Measurements from ENCODE around the gene ANXA5. TPM values are rescaled to one million over a fixed set of nuclear protein-coding genes. Genes with fewer than 3 reads are reported as not detected.

Gene ANXA5
- polyA plus RNA-seq, 1 of the 3 experiments (the other 2 are of a cell fraction) = 379 TPM

DNA sequence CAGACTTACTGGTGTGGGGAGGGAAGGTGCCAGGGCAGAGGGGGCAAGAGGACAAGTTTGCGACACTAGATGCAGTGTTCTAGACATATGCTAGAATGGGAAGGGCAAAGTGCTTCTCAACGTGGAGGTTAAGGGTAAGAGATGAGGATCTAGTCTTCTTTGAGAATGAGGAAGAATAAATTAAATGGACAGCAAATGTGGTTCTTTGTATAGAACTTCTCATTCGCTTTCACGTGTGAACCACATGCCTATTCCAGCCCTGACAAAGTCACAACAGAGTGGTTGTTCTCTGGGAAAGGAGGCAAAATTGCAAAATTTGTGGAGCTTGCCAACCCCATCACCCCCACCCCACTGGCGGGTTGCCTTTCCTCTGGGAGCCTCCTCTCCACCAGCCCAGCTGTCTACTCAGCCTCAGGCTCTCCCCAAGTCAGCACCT lies 1.5 kb upstream of the ANXA5 start:
- Histone ChIP-seq H3K4me2 (peak overlapping the region; percentile 94; the same call in 1 of the 2 replicates), H3K79me2 (ENCODE audit: insufficient read depth) (peaks cover 33% of the 10 kb centered on the region), H3F3A (replicated peaks; ENCODE audit: insufficient read depth) (no peaks in the 10 kb centered on the region), H3K27ac (ENCODE audit: low read depth in 2 of 2, low read length in 1 of 2) (no peak overlapping the region), H3K9me2 (no peaks in the 10 kb centered on the region), H3K9ac (no peak overlapping the region), H3K9me3 (no peaks in the 10 kb centered on the region), H4K20me1 (ENCODE audit: insufficient read depth) (peaks cover 19% of the 10 kb centered on the region), H3K36me3 (replicated peaks in 1 of 2; ENCODE audit: control insufficient read depth in 1 of 2, insufficient read depth in 2 of 2, low read length in 1 of 2) (peaks cover 3 to 16% of the 10 kb centered on the region in 2 experiments), H3K27me3 (ENCODE audit: insufficient read depth) (no peaks in the 10 kb centered on the region), H2AFZ (ENCODE audit: low read depth) (no peak overlapping the region), H3K4me3 (ENCODE audit: low read depth in 2 of 2, low read length in 1 of 2) (no peak overlapping the region; a peak in 1 of 4 replicates), H3K4me1 (ENCODE audit: control insufficient read depth in 1 of 2, insufficient read depth in 2 of 2, low read depth in 1 of 2, low read length in 1 of 2) (peaks cover 3 to 18% of the 10 kb centered on the region in 2 experiments; a peak in 3 of 4 replicates)
- no peak for TF ChIP-seq SIN3A (IDR thresholded peaks at IDR 0.05; ENCODE audit: borderline replicate concordance, low read depth, low read length)
- no peak for TF ChIP-seq NFIC (IDR thresholded peaks at IDR 0.05; ENCODE audit: borderline replicate concordance)
- no peak for TF ChIP-seq EZH2phosphoT487 (IDR thresholded peaks at IDR 0.05; ENCODE audit: borderline replicate concordance, low read depth)
- TF ChIP-seq TEAD4 (IDR thresholded peaks at IDR 0.05; ENCODE audit: borderline replicate concordance, insufficient read depth) = no peak
- TF ChIP-seq RCOR1 (IDR thresholded peaks at IDR 0.05; ENCODE audit: low read length) = no peak
- no peak for TF ChIP-seq FOXJ3 (CRISPR knock-in tag; IDR thresholded peaks at IDR 0.05)
- TF ChIP-seq, protein P1, sequence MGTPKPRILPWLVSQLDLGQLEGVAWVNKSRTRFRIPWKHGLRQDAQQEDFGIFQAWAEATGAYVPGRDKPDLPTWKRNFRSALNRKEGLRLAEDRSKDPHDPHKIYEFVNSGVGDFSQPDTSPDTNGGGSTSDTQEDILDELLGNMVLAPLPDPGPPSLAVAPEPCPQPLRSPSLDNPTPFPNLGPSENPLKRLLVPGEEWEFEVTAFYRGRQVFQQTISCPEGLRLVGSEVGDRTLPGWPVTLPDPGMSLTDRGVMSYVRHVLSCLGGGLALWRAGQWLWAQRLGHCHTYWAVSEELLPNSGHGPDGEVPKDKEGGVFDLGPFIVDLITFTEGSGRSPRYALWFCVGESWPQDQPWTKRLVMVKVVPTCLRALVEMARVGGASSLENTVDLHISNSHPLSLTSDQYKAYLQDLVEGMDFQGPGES (IDR thresholded peaks at IDR 0.05; ENCODE audit: low read depth, low read length) = no peak
- no peak for TF ChIP-seq RFX5 (IDR thresholded peaks at IDR 0.05; ENCODE audit: low read length)
- TF ChIP-seq, protein P2, sequence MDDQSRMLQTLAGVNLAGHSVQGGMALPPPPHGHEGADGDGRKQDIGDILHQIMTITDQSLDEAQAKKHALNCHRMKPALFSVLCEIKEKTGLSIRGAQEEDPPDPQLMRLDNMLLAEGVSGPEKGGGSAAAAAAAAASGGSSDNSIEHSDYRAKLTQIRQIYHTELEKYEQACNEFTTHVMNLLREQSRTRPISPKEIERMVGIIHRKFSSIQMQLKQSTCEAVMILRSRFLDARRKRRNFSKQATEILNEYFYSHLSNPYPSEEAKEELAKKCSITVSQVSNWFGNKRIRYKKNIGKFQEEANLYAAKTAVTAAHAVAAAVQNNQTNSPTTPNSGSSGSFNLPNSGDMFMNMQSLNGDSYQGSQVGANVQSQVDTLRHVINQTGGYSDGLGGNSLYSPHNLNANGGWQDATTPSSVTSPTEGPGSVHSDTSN (IDR thresholded peaks at IDR 0.05) = no peak
- TF ChIP-seq MEF2A (IDR thresholded peaks at IDR 0.05; ENCODE audit: borderline replicate concordance, low read depth) = no peak
- TF ChIP-seq TCF12 (IDR thresholded peaks at IDR 0.05) = no peak
- no peak for TF ChIP-seq RAD21 (IDR thresholded peaks at IDR 0.05; ENCODE audit: low read length)
- no peak for TF ChIP-seq MXI1 (IDR thresholded peaks at IDR 0.05; ENCODE audit: low read depth, low read length)
- TF ChIP-seq YY1 (IDR thresholded peaks at IDR 0.05; ENCODE audit: low read depth) = no peak
- ChIA-PET POLR2A (no interaction called here), CTCF (no interaction called here)
- WGBS (ENCODE audit: low lambda C conversion rate) = 93% methylated on average over 5 of the region's 5 CpGs
- no peak for DNase-seq

DNA sequence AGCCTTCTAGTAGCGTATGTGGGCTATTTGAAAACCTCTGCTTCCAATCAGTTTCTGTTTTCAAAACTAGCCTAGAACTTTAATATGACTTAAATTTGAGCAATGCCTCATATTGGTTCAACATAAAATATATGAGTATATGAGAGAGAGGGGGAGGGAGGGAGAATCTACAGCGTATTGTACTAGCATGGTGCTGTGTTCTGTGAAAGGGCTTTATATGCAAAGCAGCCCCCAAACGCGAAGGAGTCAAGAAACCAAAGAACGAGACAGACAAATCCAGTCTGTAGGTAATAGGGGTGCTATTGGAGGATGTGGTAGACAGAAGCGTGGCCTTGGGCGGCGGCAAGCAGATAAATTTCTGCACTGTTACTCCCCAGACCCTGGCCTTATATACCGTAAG lies 784 bp upstream of the ANXA5 start:
- WGBS (ENCODE audit: low lambda C conversion rate) = 86% methylated on average over 9 of the region's 9 CpGs
- Histone ChIP-seq H3K9me3 (no peaks in the 10 kb centered on the region), H3K9ac (peak overlapping the region; percentile 84), H3K36me3 (replicated peaks in 1 of 2; ENCODE audit: control insufficient read depth in 1 of 2, insufficient read depth in 2 of 2, low read length in 1 of 2) (peaks cover 3 to 20% of the 10 kb centered on the region in 2 experiments), H3F3A (replicated peaks; ENCODE audit: insufficient read depth) (peaks cover 4% of the 10 kb centered on the region), H3K79me2 (ENCODE audit: insufficient read depth) (peaks cover 40% of the 10 kb centered on the region), H3K4me1 (ENCODE audit: control insufficient read depth in 1 of 2, insufficient read depth in 2 of 2, low read depth in 1 of 2, low read length in 1 of 2) (peaks cover 3 to 23% of the 10 kb centered on the region in 2 experiments; a peak in 3 of 4 replicates), H3K9me2 (no peaks in the 10 kb centered on the region), H3K4me3 (ENCODE audit: low read depth in 2 of 2, low read length in 1 of 2) (peak overlapping the region; percentile 72 to 82), H3K4me2 (peak overlapping the region; percentile 94), H2AFZ (ENCODE audit: low read depth) (peak overlapping the region; percentile 87), H4K20me1 (ENCODE audit: insufficient read depth) (peaks cover 26% of the 10 kb centered on the region), H3K27me3 (ENCODE audit: insufficient read depth) (no peaks in the 10 kb centered on the region), H3K27ac (ENCODE audit: low read depth in 2 of 2, low read length in 1 of 2) (peak overlapping the region; percentile 77 to 87; a peak in 3 of 4 replicates)
- ChIA-PET CTCF (interaction anchor here (1.0 to 1.8 kb wide), 5 partner anchors 8 to 213 kb away, joined by 3 to 4 read pairs (median 4); no protein-coding TSS in a partner anchor), POLR2A (interaction anchor here (0.5 to 1.8 kb wide), 2 partner anchors 14 to 28 kb away, joined by 5 to 7 read pairs; no protein-coding TSS in a partner anchor)
- DNase-seq = no peak
- TF ChIP-seq, protein P3, sequence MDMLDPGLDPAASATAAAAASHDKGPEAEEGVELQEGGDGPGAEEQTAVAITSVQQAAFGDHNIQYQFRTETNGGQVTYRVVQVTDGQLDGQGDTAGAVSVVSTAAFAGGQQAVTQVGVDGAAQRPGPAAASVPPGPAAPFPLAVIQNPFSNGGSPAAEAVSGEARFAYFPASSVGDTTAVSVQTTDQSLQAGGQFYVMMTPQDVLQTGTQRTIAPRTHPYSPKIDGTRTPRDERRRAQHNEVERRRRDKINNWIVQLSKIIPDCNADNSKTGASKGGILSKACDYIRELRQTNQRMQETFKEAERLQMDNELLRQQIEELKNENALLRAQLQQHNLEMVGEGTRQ (IDR thresholded peaks at IDR 0.05; ENCODE audit: borderline replicate concordance, low read depth, low read length) = no peak
- TF ChIP-seq MEF2A (IDR thresholded peaks at IDR 0.05; ENCODE audit: borderline replicate concordance, low read depth) = no peak
- no peak for TF ChIP-seq SMC3 (IDR thresholded peaks at IDR 0.05; ENCODE audit: low read depth, low read length)
- no peak for TF ChIP-seq NFIC (IDR thresholded peaks at IDR 0.05; ENCODE audit: borderline replicate concordance)
- no peak for TF ChIP-seq TCF12 (IDR thresholded peaks at IDR 0.05)
- TF ChIP-seq, protein P4, sequence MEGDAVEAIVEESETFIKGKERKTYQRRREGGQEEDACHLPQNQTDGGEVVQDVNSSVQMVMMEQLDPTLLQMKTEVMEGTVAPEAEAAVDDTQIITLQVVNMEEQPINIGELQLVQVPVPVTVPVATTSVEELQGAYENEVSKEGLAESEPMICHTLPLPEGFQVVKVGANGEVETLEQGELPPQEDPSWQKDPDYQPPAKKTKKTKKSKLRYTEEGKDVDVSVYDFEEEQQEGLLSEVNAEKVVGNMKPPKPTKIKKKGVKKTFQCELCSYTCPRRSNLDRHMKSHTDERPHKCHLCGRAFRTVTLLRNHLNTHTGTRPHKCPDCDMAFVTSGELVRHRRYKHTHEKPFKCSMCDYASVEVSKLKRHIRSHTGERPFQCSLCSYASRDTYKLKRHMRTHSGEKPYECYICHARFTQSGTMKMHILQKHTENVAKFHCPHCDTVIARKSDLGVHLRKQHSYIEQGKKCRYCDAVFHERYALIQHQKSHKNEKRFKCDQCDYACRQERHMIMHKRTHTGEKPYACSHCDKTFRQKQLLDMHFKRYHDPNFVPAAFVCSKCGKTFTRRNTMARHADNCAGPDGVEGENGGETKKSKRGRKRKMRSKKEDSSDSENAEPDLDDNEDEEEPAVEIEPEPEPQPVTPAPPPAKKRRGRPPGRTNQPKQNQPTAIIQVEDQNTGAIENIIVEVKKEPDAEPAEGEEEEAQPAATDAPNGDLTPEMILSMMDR (IDR thresholded peaks at IDR 0.05) = no peak
- TF ChIP-seq RFX5 (IDR thresholded peaks at IDR 0.05; ENCODE audit: low read length) = no peak
- no peak for TF ChIP-seq EP300 (IDR thresholded peaks at IDR 0.05; ENCODE audit: borderline replicate concordance in 1 of 2, low read depth in 1 of 2, low read length in 1 of 2)
- no peak for TF ChIP-seq FOXJ3 (CRISPR knock-in tag; IDR thresholded peaks at IDR 0.05)
- TF ChIP-seq, protein P1 (IDR thresholded peaks at IDR 0.05; ENCODE audit: low read depth, low read length) = no peak
